Osteocyte (in vitro differentiated cells): Measurements from ENCODE around the gene CACNA2D3. TPM values are rescaled to one million over a fixed set of nuclear protein-coding genes. Genes with fewer than 3 reads are reported as not detected.

ENCODE experiments used
- DNase-seq: peaks from one replicate; pipeline ENCODE4 v3.0.0; 2021; ENCODE audit warnings: mixed read lengths; ENCODE audit not compliant: unreplicated experiment; ENCODE audit errors: extremely low spot score
- H3K27ac Mint-ChIP-seq: one replicate; pipeline ENCODE4 v1.8.0; 2021; ENCODE audit warnings: mild to moderate bottlenecking, mixed read lengths; ENCODE audit not compliant: unreplicated experiment
- H3K27me3 Mint-ChIP-seq: one replicate; pipeline ENCODE4 v1.8.0; 2021; ENCODE audit warnings: mixed read lengths; ENCODE audit not compliant: unreplicated experiment
- H3K36me3 Mint-ChIP-seq: one replicate; pipeline ENCODE4 v1.8.0; 2021; ENCODE audit warnings: mixed read lengths; ENCODE audit not compliant: unreplicated experiment
- H3K4me1 Mint-ChIP-seq: one replicate; pipeline ENCODE4 v1.8.0; 2021; ENCODE audit warnings: mixed read lengths; ENCODE audit not compliant: unreplicated experiment
- H3K4me3 Mint-ChIP-seq: one replicate; pipeline ENCODE4 v1.8.0; 2021; ENCODE audit warnings: mild to moderate bottlenecking, moderate library complexity, mixed read lengths; ENCODE audit not compliant: unreplicated experiment
- H3K9me3 Mint-ChIP-seq: one replicate; pipeline ENCODE4 v1.8.0; 2021; ENCODE audit warnings: mixed read lengths; ENCODE audit not compliant: unreplicated experiment
- total RNA-seq: library from RNA; stranded (reverse); gene quantifications from 2 replicates; pipeline ENCODE4 v1.2.1, GENCODE V29; 2021
- TF ChIP-seq, protein P1 (sequence below): fragments of 200-600 bp; sonication (generic); IDR thresholded peaks from 2 replicates; pipeline ENCODE4 v1.5.0; 2021; ENCODE audit warnings: antibody characterized with exemption, mild to moderate bottlenecking, moderate library complexity

CACNA2D3 gene
- total RNA-seq, 1 donor from 2014 or later, result 0.46 TPM

- Mint-ChIP-seq H3K27ac (no peak overlapping the region), H3K4me1 (no peaks in the 10 kb centered on the region), H3K4me3 (no peak overlapping the region), H3K9me3 (no peaks in the 10 kb centered on the region), H3K36me3 (no peaks in the 10 kb centered on the region), H3K27me3 (peaks cover 11% of the 10 kb centered on the region)
- DNase-seq, result no peak
- TF ChIP-seq, protein P1, sequence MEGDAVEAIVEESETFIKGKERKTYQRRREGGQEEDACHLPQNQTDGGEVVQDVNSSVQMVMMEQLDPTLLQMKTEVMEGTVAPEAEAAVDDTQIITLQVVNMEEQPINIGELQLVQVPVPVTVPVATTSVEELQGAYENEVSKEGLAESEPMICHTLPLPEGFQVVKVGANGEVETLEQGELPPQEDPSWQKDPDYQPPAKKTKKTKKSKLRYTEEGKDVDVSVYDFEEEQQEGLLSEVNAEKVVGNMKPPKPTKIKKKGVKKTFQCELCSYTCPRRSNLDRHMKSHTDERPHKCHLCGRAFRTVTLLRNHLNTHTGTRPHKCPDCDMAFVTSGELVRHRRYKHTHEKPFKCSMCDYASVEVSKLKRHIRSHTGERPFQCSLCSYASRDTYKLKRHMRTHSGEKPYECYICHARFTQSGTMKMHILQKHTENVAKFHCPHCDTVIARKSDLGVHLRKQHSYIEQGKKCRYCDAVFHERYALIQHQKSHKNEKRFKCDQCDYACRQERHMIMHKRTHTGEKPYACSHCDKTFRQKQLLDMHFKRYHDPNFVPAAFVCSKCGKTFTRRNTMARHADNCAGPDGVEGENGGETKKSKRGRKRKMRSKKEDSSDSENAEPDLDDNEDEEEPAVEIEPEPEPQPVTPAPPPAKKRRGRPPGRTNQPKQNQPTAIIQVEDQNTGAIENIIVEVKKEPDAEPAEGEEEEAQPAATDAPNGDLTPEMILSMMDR, result no peak
Measured at GRCh38 chr3:54764911-54765310, 642.6 kb downstream of the CACNA2D3 start.

DNA sequence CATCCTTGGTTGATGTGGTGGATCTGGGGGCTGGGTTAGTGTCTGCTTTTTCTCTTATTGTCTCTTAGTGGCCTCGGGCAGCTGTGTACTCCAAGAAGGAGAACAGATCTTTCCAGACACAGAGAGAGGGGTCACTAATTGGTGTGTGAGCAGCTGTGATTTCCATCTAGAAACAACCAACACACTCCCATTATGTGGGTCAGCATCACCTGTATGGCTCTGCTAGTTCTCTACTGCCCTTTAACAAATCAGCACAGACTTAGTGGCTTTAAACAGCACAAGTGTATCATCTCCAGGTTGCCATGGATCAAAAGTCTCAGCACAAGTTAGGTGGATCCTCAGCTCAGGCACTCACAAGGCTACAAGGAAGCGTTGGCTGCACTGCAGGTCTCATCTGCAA is 648.7 kb downstream of the CACNA2D3 start:
- peak; percentile 42 for DNase-seq
- TF ChIP-seq, protein P1, result no peak
- no peaks in the 10 kb centered on the region for H3K4me1 Mint-ChIP-seq
- no peaks in the 10 kb centered on the region for H3K9me3 Mint-ChIP-seq
- H3K4me3 Mint-ChIP-seq, result no peak overlapping the region
- H3K27me3 Mint-ChIP-seq, result peaks cover 11% of the 10 kb centered on the region
- H3K36me3 Mint-ChIP-seq, result no peaks in the 10 kb centered on the region
- no peak overlapping the region for H3K27ac Mint-ChIP-seq

DNA sequence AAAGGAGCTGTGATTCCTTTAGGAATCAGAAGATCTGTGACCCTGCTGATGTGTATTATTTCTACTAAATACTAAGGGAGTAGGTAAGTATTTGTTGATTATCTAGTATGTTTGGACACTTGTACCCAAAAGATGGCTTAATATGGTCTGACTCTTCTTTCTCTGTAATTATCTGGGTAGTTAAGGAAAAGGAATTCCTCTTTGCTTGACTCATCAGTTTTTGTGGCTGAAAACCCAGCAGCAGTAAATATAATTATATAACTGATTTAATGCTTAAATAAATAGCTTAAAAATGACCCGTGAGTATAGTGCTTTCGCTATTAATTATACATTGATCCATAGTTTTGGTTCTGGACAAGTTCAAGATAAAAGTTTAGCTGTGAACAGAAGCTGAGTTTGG is 649.7 kb downstream of the CACNA2D3 start:
- H3K4me1 Mint-ChIP-seq, result no peaks in the 10 kb centered on the region
- H3K27me3 Mint-ChIP-seq, result peaks cover 8% of the 10 kb centered on the region
- H3K27ac Mint-ChIP-seq, result no peak overlapping the region
- no peaks in the 10 kb centered on the region for H3K9me3 Mint-ChIP-seq
- DNase-seq, result no peak
- H3K4me3 Mint-ChIP-seq, result no peak overlapping the region
- H3K36me3 Mint-ChIP-seq, result no peaks in the 10 kb centered on the region
- TF ChIP-seq, protein P1, result no peak

- Mint-ChIP-seq H3K4me3 (no peak overlapping the region), H3K4me1 (no peaks in the 10 kb centered on the region), H3K36me3 (no peaks in the 10 kb centered on the region), H3K9me3 (no peaks in the 10 kb centered on the region), H3K27me3 (peaks cover 8% of the 10 kb centered on the region), H3K27ac (no peak overlapping the region)
- DNase-seq, result no peak
- TF ChIP-seq, protein P1, result no peak
Measured at GRCh38 chr3:54772746-54773145, 650.4 kb downstream of the CACNA2D3 start.

DNA sequence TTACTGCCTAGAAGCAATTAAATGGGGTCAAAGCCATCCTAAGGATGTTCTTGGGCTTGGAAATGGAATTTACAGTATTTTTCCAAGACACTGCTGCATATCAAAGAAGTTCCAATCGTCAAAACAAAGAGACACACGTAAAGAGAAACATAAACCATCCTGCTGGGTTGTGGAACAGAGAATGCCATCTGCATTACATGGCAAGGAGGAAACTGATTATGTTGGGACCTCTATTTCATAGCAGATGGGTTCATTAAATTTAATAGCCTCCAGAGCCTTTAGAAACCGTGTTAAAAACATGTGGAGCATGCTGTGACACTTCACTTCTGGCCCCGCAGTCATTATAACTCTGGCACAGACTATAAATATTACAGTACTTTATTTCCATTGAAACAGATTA is 650.9 kb downstream of the CACNA2D3 start:
- no peak overlapping the region for H3K27ac Mint-ChIP-seq
- TF ChIP-seq, protein P1, result no peak

More for the DNA sequence above, 650.9 kb downstream of the CACNA2D3 start:
- peaks cover 8% of the 10 kb centered on the region for H3K27me3 Mint-ChIP-seq
- no peaks in the 10 kb centered on the region for H3K9me3 Mint-ChIP-seq
- no peaks in the 10 kb centered on the region for H3K36me3 Mint-ChIP-seq
- no peak overlapping the region for H3K4me3 Mint-ChIP-seq
- no peak for DNase-seq
- no peaks in the 10 kb centered on the region for H3K4me1 Mint-ChIP-seq
